Stimulated activated CD8-positive, alpha-beta memory T cell treated with anti-CD3 and anti-CD28 coated beads, Interleukin-7, amount 100 ng/mL, for 24 hours (primary cell): ENCODE measurements around the gene IMMP2L.
"Not testable (repeated sequence)": the region's sequence is repeated elsewhere in the genome, so short reads cannot be mapped to it uniquely, and the experiment has no call there.

Experiments used
- DNase-seq: peaks from one replicate; pipeline ENCODE4 v3.0.0-alpha.2; 2020; ENCODE audit warnings: low read depth

Gene IMMP2L

DNA sequence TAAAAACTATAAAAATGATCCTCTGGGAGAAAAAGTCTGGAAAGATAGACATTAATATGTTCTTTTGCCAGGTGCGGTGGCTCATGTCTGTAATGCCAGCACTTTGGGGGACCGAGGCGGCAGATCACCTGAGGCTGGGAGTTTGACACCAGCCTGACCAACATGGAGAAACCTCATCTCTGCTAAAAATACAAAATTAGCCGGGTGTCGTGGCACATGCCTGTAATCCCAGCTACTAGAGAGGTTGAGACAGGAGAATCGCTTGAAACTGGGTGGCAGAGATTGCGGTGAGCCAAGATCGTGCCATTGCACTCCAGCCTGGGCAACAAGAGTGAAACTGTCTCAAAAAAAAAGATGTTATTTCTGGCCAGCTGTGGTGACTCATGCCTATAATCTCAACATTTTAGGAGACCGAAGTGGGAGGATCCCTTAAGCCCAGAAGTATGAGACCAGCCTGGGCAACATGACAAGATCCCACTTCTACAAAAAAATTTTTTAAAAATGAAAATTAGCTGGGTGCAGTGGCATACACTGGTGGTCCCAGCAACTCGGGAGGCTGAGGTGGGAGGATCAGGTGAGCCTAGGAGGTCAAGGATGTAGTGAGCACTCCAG lies 573.3 kb downstream of the IMMP2L start:
- no peak for DNase-seq

DNA sequence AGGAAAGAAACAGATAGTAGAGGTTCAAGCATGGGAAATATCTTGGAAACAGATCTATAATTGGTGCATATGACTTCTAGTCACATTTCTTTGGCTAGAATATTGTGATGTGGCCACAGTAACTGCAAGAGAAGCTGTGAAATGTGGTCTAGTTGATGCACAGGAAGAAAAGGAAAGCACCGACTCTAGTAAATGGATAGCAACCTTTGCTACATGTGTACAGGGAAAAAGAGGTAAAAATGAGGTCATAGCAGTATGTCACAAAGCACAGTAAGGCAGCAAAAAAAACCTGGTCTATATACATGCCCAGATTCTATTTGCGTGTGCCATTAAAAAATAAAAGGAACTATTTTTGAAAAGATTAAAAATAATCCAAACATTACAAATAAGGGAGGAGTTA lies 573.9 kb downstream of the IMMP2L start:
- no peak for DNase-seq

DNA sequence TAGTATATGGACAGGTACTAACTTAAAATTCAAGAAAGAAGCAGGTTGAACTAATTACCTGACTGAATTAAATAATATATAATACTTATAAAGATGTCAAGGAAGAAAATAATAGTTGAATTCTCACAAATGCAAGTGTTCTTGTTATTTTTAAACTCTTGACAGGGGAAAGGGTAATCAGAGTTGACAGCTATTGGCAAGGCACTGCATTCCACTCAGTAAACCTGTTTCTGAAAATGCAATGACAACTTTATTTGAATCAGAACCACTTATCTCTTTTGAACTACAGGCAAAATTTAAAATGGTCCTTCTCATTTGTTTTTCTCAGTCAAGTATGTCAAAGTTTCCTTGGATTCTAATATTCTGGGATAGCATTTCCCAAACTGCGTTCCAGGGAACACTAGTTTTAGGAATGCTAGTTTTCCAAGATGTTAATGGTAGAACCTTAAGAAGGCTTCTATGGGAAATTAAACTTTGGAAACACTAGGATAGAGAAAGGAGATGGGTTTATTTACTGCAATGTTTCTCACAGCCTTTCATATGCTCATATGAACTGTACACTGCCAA lies 575.1 kb downstream of the IMMP2L start:
- DNase-seq, result no peak

DNA sequence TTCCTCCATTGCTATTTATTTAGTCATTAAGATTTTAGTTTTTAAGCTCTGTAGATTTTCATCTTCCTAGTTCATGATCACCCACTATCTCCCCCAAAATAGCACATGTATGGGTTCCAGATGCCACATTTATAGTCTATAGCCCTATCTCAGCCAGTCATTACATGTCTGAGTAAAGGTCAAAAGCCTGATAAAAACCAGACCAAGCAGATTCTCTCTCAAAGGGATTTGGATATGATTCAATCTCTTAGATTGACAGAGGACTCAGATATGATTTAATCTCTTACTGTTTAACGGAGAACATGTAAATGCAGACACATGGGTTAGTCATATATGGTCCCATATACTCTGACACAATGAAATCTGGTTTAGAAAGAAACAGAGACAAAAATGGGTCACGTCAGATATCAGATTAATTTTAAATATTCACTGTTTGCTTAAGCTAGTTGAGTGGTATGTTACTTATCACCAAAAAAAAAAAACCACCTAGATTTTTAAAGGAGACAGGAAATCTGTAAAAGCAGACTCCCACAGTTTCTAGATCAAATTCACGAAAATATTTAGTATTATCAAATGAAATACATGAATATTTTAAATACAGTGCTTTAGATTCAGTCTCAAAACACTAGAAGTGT lies 578.4 kb downstream of the IMMP2L start:
- DNase-seq, result no peak

DNA sequence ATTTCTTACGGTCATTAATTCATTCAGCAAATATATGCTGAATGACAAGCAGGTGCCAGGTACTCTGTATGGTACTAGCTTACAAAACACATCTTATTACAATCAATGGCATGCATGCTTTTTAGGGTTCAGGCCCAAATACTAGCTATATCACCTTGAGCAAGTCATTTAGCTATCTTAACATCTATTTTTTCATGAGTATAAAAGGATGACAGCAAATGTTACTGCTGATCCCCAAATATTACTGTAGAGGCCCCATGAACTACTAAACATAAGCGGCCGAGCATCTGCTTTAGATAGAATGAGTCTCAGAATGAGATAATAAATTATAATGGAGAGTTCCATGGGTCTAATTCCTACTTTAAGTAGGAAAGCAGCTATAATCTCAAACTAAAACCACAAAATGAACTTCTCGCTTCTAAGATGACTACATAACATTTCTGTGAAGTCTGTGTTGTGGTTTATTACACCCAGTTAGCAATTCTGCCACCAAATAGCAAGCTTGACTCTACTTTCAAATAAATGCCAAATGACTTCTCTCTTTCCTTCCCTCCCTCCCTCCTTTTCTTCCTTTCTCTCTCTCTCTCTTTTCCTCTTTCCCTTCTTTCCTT lies 585.1 kb downstream of the IMMP2L start:
- no peak for DNase-seq

DNA sequence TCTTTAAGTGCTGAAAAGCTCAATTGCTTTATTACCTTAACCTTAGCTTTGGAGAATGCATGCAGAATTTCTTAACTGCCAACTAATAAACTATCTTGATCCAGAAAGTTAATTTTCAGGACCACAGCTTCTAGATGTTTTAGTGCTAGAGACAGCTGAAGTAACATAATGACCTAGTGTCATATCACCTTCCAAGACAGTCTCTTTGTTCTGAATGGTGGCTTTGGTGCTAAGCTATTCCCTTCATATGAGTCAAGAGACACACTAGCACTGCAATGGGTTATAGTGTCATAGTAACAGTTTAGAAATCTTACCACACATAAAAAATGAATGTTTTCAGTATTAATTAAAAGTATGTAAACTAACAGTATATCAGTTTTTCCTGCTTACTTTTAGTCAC lies 586.8 kb downstream of the IMMP2L start:
- no peak for DNase-seq

DNA sequence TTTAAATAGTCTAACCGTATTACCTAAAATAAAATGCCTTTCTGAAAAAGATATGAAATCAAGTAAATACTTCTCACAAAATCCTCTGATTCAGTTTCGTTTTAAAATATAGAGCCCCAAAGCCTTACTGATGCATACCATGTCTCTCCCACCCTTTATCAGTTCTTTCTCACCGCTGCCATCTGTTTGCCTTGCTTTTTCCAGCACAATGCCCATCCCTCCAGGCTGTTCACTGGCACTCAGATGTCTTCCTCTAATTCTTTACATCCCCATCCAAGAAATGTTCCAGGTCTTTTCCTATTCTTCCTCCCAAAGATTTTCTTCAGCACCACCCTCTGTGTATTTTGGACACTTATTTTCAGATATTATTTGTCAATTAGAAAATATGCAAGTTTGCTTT lies 587.9 kb downstream of the IMMP2L start:
- DNase-seq, result no peak

DNA sequence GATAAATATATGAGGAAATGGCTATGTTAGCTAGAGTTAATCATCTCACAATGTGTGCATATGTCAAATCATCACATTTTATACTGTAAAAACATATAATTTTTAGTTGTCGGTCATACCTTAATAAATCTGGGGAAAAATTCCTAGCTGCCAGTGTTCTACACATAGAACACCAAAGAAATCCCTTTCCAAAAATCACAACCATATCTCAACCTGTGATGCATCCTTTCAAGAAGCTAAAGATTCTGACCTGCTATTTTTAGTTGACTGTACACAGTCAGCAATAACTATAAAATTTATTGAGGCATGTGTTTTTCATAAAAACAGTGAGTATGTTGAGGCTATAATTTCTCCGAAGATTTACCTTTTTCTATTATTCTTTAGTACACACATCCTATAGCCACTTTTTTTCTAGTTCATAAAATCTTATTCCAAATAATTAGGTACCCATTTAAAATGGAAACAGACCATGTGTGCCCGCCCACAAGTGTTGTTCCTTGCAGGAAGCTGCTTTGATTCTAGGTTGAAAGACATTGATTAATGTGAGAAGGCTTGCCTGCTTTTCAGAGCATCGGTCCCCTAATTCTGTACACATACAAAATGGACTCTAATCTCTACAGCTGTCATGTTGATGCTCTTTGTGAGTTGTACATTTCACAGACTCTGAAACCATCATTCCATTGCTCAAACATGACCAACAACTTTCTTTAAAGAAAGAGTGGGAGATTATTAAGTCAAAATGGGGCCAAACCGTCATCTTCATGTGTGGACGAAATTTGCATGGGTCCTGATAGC lies 588.9 kb downstream of the IMMP2L start:
- no peak for DNase-seq

DNA sequence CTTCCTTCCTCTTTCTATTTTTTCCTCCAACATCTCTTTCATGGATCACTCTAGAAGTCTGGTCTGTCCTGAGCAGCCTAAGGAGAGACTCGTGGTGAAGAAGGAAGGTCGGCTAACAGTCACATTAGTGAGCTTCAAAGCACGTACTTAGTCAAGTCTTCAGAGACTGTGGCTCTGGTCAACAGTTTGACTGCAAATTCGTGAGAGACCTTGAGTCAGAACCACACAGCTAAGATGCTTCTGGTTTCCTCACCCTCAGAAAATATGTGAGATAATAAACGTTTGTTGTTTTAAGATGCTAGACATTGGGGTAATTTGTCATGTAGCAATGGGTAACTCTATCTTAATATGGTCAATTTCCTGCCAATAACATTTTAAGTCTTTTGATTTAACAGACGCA lies 597.5 kb downstream of the IMMP2L start:
- no peak for DNase-seq

DNA sequence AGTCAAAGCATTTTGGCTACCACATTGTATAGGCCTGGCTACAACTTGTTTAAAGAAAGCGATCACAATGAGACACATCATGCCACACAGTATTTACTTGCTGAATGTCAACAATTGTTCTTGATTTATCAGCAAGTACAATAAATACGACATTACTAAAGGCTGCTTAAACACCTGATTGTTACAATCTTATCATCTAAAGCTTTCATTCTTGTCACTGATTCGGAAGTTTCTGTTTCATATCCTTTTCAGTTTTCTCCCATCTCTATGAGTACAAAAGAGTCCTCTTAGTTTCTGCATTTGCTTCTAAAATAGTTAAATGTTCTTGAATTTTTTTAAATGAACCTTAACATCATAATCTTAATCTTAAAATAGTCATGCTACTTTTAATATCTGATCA lies 599.5 kb downstream of the IMMP2L start:
- no peak for DNase-seq

DNA sequence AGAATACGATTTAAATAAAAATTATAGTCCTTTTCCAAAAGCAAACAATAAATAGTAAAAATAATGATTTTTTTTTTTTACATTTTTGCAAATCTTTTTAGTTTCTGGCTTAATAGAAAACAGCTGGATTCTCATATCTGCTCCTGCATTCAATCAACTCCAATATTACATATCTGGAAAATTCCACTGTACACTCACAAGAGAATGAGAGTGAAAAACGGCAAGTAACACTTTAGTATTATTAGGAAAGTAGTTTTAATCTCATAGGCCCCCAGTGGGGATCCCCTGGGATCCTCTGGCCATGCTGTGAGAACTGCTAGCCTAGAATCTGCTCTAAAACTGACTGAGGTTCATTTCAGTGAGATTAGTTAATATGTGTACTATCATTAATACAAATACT lies 599.9 kb downstream of the IMMP2L start:
- DNase-seq, result no peak

DNA sequence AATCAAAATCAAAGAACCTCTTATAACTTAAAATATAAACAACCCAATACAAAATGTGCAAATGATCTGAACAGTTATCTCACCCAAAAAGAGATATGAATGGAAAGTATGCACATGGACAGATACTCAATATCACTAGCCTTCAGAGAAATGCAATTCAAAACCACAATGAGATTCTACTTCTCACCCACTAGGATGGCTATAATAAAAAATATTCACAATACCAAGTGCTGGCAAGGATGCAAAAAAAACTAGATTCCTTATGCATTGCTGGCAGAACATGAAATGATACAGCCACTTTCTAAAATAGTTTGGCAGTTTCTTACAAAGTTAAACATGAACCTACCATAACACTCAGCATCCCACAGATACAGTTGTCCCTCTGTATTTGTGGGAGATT lies 601.5 kb downstream of the IMMP2L start:
- no peak for DNase-seq

DNA sequence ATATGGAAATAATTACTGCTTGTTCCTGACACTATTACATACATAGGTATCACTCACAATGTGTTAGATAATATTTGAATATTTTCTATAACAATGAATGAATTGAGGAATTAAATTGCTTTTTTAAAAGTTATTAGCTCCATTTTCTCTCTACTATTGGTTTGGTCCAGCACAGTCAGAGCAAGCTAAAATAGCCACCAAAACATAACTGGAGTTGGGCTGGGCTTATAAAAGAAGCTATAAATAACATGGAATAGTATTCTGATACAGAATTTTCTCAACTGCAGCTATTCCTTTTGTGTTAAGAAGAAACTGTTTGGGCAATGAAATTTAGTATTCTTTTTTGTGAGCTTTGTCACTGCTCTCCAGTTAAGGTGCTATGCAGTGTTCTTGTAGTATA lies 614.0 kb downstream of the IMMP2L start:
- DNase-seq, result no peak

DNA sequence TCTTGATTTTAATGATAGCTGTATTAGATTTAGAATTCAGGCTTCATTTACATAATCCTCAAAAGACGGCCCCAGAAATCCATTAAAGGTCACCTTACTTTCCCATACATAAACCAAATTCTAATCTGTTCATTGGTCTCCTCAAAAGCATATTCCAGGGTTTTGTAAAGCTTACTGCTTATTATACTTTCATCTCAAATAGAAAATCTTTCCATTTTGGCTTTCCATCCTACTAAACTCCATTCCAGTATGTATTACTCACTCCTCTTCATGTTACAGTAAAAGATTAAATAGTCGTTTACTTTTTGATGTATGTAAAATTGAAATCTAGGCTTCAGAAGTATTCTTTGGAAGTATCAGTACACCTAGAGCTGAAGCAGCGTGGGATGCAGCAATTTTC lies 614.9 kb downstream of the IMMP2L start:
- DNase-seq, result no peak

DNA sequence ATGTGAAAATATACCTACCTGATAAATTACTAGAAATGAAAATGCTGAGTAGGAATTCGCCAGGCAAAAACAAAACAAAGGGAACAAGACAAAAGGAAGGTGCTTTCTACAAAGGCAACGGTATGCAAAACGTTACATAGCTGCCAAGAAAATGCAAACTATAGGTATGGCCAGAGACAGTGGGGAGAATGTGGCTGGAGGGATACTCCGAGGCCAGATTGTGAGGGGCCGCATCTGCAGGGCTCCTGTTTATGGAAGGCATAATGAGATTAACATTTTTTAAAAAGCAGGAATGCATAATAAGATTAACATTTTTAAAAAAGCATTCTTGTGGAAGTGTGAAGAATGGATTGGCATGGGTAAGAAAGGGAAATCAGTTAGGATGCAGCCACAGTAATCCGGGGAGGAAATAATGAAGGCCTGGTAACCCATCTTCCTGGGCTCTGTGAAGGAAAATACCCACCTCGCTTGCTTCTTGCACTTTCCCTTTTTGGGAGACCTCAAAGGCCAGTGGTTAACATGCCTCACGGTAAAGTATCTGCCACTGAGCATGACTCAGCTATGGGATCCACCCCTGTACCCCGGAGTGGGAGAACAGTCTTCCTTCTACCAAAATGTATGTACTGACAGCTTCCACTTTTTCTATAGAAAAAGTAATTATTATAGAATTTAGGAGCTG lies 617.2 kb downstream of the IMMP2L start:
- DNase-seq, result no peak

DNA sequence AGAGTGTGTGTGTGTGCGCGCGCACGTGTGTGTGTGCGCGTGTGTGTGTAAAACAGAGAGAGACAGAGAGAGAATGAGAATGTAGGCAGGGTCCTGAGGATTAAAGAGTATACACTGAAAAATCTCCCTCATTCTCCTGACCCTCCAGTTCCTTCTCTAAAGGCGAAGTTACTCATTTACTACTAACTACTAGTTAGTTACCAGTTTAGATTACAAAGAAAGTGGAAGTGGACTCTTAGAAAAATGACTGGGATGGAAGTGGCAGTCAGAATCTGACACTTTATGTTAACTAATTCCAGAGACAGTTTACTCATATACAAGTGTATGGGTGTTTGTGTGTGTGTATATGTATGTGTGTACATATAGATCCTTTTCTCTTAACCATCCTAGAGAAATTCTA lies 617.8 kb downstream of the IMMP2L start:
- no peak for DNase-seq

DNA sequence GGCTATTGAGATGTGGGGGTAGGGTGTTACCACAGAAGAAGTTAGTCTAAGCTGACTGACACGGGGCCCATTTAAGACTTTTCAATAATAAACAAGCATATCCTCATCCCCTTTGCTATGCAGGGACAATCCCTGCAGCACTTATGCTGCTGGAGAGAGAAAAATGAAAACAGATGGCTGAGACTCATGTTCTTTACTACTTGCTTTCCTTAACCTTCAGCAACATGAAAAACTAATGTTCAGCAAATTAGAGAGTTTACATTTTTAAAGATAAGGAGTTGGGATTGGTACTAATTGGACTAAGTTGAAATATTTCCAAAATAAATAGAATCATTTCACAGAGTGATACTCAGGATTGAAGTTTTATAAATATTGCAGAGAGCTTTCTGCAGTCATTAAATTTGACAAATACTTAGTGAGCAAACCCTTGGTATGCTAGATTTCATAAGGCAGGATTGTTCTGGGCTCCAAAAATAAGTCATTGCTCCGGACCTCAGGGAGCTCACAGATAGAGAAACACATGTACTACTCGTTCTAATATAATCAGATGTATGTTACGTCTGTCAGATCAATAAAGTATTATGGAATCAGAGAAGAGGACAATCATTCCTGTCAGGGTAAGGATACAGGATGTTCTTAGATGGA lies 618.5 kb downstream of the IMMP2L start:
- no peak for DNase-seq

DNA sequence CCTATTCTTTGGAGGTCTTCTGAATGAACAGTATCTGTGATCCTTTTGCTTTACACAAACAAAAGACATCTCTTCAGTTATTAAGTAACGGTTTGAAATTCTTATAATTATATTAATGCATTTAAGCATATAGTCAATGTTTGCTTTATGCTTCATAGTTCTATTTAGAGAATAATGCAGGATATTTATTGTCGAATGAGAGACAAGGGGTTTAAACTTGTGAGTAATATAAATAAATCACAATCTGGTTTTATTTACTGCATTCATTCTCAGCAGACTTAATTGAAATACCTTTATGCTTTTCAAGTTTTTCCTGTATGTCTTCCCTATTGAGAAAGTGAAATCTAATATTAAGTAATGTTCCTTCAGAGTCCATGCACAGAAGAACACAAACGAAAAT lies 620.9 kb downstream of the IMMP2L start:
- DNase-seq, result no peak

DNA sequence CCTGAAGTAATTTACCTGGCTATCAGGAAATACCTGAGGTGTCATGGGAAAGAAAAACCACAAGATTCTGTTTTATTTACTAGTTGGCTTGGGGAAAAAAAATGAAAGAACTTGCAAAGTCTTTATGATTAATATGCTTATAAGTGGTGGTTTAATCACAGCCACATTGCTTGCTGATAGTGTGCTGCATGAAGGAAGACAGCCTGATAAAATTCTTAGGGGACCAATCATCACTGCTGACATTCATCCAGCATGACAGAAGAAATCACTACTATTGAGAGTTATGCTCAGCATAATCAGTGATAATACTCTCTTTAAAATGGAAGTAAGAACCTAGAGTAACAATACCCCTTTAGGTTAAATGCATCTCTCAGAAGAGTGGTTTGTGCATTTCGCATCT lies 621.5 kb downstream of the IMMP2L start:
- DNase-seq, result no peak

DNA sequence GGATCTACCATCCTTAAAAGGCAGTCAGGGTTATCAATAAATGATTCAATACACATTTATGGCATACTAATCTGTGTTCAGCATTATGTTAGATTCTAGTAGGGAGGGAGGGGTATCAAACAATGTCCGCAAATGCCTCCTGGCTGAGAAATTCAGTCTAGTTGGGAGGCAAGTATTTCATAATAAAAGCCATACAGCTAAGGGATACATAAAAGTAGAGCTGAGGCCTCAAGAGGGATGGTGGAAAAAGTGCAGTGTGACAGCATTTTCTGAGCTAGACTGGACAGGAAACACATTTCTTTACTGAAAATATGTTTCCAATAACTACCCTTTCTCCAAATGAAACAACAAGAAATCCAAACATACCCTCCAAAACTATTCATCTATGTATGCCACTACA lies 624.1 kb downstream of the IMMP2L start:
- DNase-seq, result no peak

DNA sequence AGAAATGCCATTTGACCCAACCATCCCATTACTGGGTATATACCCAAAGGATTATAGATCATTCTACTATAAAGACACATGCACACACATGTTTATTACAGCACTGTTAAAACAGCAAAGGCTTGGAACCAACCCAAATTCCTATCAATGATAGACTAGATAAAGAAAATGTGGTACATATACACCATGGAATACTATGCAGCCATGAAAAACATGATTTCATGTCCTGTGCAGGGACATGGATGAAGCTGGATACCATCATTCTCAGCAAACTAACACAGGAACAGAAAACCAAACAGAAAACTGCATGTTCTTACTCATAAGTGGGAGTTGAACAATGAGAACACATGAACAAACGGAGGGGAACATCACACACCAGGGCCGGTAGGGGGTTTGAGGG lies 625.6 kb downstream of the IMMP2L start:
- DNase-seq, result not testable (repeated sequence)
